ENCODE data around the gene ABHD12B. TPM values are rescaled to one million over a fixed set of nuclear protein-coding genes. Genes with fewer than 3 reads are reported as not detected.

The ABHD12B gene
- total RNA-seq, 1 experiment from 2014 or later = not detected

DNA sequence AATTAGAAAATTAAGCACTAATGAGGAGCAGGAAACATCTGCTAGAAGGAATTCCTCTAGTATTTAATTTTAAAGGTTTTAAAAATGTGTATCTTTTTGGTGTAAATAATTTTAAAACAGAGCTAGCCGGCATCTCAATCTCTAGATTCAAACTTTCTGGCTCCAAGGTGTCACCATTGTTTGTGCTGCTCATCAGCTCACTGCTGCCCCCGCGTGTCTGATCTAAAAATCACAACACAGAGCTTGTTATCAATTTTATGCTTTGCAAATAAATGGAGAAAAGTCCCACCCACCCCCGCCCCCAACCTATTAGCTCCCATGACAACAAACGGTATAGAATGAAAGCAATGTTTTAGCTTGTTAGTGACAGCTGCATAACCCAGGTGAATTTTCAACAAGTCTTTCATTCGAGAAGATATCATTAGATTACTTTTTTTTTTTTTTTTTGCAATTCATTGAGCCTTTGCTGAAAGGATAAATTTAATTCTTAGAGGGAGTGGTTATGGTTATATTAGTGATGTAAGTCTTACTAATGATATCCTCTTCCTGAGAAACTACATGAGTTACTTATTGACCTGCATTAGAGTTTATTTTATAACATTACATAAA lies 11.3 kb upstream of the ABHD12B start:
- intact Hi-C loops (cut with micrococcal nuclease; ENCODE audit: unreplicated experiment) = loop anchor here (10.0 kb wide), 1 partner anchor 256 kb away; no protein-coding TSS in a partner anchor
- DNase-seq (ENCODE audit: low read depth, low spot score) (peak; percentile 42), ATAC-seq (peak; percentile 71; the same call in 1 of the 2 replicates)
- Histone ChIP-seq H3K9me3 (ENCODE audit: control insufficient read depth, insufficient read depth, low read depth, low read length) (no peaks in the 10 kb centered on the region), H3K4me3 (ENCODE audit: low read depth in 2 of 2, low read length in 2 of 2) (peak overlapping the region; percentile 47 to 75), H3K4me1 (ENCODE audit: control insufficient read depth, insufficient read depth, low read length) (no peaks in the 10 kb centered on the region; the same call in 1 of the 2 replicates), H3K27me3 (ENCODE audit: control insufficient read depth, insufficient read depth, low read length) (peaks cover 2% of the 10 kb centered on the region; the same call in 1 of the 2 replicates), H3K27ac (ENCODE audit: low read length) (0 out of 2 replicates have a peak overlapping the region, but pooled peaks have one; percentile 29), H3K36me3 (ENCODE audit: control insufficient read depth, insufficient read depth, low read length) (no peaks in the 10 kb centered on the region)
- peak; percentile 84 for TF ChIP-seq CTCF (IDR thresholded peaks at IDR 0.05)
- TF ChIP-seq TCF7L2 (IDR thresholded peaks at IDR 0.05; ENCODE audit: low read depth, low read length) = no peak
- CTCF ChIA-PET = interaction anchor here (0.5 to 2.0 kb wide), 16 partner anchors 11 to 726 kb away, joined by 3 to 13 read pairs (median 4); partner anchors contain the start of gene ABHD12B
- BruUV-seq (replicated peaks) = no TSS peak
- POLR2A ChIA-PET = interaction anchor here (0.6 kb wide), 2 partner anchors 127 to 479 kb away, joined by 4 to 8 read pairs; no protein-coding TSS in a partner anchor
- in situ Hi-C loops (cut with HindIII; ENCODE audit: low pct_unique_long_range_greater_than_20kb, low sequenced_read_pairs) = no loop called here

DNA sequence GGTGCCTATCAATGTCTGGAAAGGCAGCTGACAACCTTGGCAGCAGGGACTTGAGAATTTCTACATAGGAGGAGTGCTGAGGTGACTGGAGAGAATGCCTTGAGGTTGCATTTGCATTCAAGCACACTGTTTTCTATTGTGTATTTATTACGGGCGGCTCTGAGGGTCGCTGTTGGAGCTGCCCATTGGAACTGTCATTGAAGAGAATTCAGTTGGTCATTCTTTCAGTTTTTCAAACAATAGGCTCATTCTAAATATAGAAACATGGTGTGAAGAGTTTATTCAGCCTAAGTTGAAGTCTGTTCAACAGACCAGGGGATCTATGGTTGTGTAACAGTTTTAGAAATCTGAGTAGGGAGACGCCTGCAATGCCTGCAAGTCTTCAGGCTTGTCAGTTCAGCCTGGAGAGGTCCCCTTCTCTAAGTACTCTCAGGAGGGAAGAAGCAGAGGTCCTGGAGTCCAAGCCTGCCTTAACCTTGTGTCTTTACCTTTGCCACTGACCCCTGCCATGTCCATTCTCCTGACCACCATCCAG lies 9.8 kb upstream of the ABHD12B start:
- Histone ChIP-seq H3K4me3 (ENCODE audit: low read depth in 2 of 2, low read length in 2 of 2) (no peak overlapping the region), H3K36me3 (ENCODE audit: control insufficient read depth, insufficient read depth, low read length) (no peaks in the 10 kb centered on the region), H3K4me1 (ENCODE audit: control insufficient read depth, insufficient read depth, low read length) (no peaks in the 10 kb centered on the region; the same call in 1 of the 2 replicates), H3K9me3 (ENCODE audit: control insufficient read depth, insufficient read depth, low read depth, low read length) (no peaks in the 10 kb centered on the region), H3K27me3 (ENCODE audit: control insufficient read depth, insufficient read depth, low read length) (peaks cover 8% of the 10 kb centered on the region), H3K27ac (ENCODE audit: low read length) (no peak overlapping the region)
- DNase-seq (ENCODE audit: low read depth, low spot score) (no peak), ATAC-seq (no peak)
- in situ Hi-C loops (cut with HindIII; ENCODE audit: low pct_unique_long_range_greater_than_20kb, low sequenced_read_pairs) (no loop called here), intact Hi-C loops (cut with micrococcal nuclease; ENCODE audit: unreplicated experiment) (loop anchor here (10.0 kb wide), 1 partner anchor 257 kb away; no protein-coding TSS in a partner anchor)
- TF ChIP-seq SIN3A (IDR thresholded peaks at IDR 0.05; ENCODE audit: borderline replicate concordance, insufficient read depth, low read depth, low read length) = no peak
- no peak for TF ChIP-seq POLR2AphosphoS5 (IDR thresholded peaks at IDR 0.05; ENCODE audit: low read depth, low read length)
- TF ChIP-seq REST (IDR thresholded peaks at IDR 0.05; ENCODE audit: insufficient read depth in 1 of 2, low read depth in 2 of 2, low read length in 1 of 2) = no peak
- no peak for TF ChIP-seq CTCF (IDR thresholded peaks at IDR 0.05)
- no peak for TF ChIP-seq TCF7L2 (IDR thresholded peaks at IDR 0.05; ENCODE audit: low read depth, low read length)
- ChIA-PET POLR2A (no interaction called here), CTCF (no interaction called here)
- no TSS peak for BruUV-seq (replicated peaks)

Measured in Panc1 (cell line).